Activated gamma-delta T cell (primary cell): ENCODE measurements around the gene NIPA2.
"Not testable (repeated sequence)": the region's sequence is repeated elsewhere in the genome, so short reads cannot be mapped to it uniquely, and the experiment has no call there.

Experiments used
- DNase-seq: peaks from one replicate; lab custom pipeline; 2025; lab: John Stamatoyannopoulos, UW
- total RNA-seq, 2 donors: gene quantifications; one replicate each; lab custom pipeline; 2026; lab: John Stamatoyannopoulos, UW

NIPA2 gene
- 68.1 to 75.3 reads per million in 2 donors for total RNA-seq

DNA sequence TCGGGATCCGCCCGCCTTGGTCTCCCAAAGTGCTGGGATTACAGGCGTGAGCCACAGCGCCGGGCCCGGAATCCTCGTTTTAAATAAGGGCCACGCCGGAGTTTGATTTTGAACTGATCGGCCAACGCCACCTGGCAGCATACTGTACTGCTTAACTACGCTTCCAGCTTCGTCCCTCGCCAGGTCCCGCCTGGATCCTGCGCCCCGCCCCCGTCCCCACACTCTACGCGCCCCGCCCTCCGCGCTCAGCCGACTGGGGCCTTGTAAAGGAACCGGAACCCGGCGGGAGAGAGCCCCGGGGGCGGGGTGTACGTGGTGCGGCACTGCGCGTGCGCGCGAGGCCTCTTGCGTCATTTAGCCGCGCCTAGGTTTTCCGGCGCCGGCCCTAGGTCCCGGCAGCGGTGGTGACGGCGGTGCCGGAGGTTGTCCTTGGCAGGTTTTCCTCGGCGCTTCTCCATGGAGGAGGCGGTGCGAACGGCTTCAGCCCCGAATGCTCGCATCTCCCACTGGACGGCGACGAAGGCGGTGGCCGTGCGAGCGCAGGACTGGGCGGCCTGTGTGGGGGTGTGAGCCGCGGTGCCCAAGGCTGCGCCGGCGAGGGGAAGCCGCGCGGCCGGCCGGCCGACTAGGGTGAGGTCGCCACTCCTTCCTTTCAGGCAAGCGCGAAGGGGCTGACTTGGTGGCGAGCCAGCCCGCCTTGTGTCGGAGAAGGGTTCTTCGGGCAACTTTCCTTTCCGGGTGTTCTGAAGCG is at the start of gene NIPA2:
TSS of gene NIPA2 (plus strand) at position 375 of the 751 bp plus-strand sequence. CDS start 13,066 bp downstream, outside the sequence.
- peak; percentile 97 for DNase-seq

DNA sequence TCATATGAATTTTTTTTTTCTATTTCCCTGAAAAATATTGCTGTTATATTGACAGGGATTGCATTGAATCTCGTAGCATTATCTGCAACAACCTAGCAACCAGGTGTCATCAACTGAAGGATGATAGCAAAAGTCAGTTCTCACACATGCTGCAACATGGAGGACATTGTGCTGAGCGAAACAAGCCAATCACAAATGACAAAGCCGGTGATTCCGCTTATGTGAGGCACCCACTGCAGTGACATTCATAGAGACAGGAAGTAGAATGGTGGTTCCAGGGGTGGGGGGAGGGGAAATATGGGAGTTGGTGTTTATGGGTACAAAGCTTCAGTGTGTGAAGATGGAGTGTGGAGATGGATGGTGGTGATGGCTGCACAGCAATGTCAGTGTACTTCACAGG is 44.4 kb upstream of the NIPA2 start:
- DNase-seq: no peak

DNA sequence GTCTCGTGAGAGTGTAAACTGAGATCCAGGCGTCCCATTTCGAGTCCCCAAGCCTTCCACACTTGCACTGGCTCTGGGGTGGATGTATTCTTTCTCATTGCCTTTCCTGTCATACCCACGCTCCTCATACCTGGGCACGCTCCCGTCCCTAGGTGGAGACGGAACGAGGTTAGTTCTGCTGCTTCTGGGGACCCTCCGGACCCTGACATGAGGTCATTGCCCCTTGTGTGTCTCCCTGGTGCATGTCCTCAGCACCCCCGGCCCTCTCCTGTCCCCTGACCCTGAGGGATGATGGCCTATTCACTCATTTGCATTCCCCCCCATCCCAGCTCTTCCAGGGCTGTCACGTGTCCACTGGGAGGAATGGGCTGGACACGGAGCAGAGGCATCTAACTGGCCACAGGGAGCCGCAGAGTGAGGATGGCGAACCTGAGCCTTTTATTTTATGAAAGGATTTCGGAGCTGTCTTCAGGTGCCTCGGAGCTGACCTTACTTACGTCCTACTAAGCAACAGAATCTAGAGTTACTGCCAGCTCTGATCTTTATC is 43.8 kb upstream of the NIPA2 start:
- no peak for DNase-seq

DNA sequence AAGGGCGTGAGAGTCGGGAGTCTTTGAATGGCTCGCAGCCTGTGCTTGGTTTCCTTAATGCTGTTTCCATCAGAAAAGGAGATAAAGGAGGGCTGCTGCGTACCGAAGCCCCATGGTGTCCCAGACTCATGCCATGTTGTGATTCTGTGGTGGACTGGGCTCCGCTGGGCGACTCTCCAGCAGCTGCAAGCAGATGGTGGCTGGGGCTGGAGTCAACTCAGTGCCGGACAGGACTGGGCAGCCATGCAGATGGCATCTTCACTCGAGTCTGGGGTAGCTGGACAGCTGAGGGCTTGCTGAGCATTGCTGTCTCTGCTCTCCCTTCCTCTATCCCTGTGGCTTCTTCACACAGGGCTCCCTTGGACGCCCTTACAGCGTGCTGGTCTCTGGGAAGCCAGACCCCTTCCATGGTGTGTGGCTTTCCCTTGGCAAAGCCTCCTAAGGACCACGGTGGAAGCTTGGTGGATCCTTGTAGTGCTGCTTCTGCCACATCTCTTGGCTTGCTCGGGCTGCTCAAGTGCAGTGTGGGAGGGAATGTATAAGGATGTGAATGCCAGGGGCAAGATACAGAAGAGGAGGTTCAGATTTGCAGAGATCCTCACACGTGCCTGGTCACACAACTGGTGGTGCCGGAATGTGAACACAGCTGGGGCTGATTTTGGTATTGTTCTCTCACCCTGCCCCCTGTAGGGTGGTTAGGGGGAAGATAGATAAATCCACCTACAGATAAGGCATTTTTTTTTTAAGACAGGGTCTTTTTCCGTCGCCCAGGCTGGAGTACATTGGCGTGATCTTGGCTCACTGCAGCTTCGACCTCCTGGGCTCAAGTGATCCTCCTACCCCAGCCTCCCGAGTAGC is 43.0 kb upstream of the NIPA2 start:
- DNase-seq: no peak

DNA sequence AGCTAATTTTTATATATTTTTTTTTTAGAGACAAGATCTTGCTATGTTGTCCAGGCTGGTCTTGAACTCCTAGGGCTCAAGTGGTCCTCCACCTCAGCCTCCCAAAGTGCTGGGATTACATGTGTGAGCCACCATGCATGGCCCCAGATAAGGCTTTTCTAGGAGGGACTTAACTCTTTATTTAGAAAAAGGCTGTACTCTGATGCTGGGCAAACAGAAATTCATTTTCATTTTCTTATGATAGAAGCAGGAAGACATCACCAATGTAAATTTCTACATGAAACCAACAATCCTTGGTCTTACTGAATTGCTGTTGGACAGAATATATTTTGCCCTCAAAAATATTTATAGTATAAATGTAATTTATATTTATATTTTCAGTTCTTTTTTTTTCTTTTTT is 42.4 kb upstream of the NIPA2 start:
- DNase-seq: no peak

DNA sequence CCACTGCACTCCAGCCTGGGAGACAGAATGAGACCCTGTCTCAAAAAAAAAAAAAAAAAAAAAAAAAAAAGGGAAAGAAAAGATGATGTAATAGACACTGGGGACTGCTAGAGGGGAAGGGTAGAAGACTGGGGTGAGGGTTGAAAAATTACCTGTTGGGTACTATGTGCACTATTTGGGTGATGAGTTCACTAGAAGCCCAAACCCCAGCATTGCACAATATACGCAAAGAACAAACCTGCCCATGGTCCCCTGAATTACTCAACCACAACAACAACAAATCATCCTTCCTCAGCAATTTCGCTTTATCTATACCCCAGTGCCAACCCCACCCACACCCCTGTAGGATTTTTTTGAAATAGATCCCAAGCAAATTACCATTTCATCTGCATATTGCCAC is 38.6 kb upstream of the NIPA2 start:
- no peak for DNase-seq

DNA sequence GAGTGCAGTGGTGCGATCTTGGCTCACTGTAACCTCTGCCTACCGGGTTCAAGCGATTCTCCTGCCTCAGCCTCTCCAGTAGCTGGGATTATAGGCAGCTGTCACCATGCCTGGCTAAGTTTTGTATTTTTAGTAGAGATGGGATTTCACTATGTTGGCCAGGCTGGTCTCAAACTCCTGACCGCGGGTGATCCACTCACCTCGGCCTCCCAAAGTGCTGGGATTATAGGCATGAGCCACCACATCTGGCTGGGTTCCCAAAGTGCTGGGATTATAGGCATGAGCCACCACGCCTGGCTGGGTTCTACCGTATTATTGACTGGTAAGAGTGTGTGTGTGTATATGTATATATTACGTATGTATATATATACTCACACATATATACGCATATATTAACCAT is 35.5 kb upstream of the NIPA2 start:
- DNase-seq: not testable (repeated sequence)

DNA sequence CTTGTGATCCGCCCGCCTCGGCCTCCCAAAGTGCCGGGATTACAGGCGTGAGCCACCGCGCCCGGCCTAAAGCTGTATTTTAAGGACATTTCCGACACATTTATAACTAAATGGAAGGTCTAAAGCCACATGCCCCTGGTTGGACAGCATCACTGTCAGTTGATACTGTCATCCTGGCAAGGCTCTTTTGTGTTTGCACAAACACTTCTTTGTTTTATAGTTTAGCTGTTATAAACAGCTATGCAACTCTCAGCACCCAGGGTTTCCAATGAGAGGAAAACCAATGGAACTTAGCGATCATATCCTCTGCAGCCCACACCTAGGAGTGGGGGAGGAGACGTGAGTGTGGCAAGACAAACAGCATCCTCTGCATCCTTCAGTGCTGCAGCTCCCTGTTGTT is 32.3 kb upstream of the NIPA2 start:
- DNase-seq: no peak

DNA sequence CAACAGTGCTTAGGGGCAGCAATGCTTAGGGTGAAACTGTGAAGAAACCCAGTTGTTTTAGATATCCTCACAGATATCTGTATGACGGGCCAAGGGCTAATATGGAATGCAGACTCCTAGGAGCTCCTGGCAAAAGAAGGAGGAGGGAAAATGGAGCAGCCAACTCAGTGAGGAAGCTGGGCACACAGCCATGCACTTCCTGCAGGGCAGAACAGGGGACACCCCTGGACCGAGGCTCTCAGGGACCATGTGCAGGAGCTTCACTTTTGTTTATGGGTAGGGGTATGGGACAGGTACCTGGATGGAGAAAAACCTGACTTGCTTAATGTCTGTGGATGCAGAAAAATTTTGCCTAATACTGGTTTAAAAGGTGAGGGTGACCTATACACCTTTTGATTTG is 31.8 kb upstream of the NIPA2 start:
- DNase-seq: no peak

DNA sequence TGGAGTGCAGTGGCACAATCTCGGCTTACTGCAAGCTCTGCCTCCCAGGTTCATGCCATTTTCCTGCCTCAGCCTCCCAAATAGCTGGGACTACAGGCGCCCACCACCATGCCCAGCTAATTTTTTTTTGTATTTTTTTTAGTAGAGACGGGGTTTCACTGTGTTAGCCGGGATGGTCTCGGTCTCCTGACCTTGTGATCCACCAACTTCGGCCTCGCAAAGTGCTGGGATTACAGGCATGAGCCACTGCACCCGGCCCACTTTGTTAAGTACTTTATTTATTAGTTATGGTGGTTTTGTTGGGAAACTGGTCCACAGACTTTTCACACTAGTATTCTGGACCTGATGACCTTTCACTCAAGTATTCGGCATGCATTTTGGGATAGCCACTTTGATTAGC is 30.6 kb upstream of the NIPA2 start:
- not testable (repeated sequence) for DNase-seq

DNA sequence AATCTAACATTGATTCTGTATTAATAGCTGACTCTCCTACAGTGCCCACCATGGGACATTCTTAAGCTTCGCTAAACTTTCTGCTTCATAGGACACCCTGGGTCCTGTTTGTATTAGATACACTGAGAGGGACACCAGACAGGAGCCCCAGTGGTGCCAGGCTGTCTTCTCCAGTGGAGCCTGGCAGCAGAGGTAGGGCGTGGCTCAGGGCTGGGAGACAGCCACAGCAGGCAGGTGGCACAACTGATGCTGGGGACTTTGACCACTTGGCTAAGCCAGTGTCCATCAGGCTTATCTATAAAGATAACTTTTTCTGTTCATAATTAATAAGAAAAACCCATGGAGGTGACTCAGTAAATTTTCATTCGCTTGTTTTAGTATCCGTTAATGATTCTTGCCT is 30.2 kb upstream of the NIPA2 start:
- no peak for DNase-seq

DNA sequence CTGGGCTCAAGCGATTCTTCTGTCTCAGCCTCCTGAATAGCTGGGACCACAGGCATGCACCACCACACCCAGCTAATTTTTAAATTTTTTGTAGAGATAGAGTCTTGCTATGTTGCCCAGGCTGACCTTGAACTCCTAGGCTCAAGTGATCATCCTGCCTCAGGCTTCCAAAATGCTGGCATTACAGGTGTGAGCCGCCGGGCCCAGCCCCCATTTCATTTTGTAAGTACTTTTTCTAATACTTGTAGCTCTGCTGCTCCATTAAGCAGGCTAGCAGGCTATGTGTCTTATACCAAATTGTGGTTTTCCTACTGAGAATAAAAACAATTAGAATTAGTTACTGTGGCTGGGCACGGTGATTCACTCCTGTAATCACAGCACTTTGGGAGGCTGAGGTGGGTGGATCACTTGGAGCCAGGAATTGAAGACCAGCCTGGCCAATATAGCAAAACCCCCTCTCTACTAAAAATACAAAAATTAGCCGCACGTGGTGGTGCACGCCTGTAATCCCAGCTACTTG is 29.6 kb upstream of the NIPA2 start:
- no peak for DNase-seq

DNA sequence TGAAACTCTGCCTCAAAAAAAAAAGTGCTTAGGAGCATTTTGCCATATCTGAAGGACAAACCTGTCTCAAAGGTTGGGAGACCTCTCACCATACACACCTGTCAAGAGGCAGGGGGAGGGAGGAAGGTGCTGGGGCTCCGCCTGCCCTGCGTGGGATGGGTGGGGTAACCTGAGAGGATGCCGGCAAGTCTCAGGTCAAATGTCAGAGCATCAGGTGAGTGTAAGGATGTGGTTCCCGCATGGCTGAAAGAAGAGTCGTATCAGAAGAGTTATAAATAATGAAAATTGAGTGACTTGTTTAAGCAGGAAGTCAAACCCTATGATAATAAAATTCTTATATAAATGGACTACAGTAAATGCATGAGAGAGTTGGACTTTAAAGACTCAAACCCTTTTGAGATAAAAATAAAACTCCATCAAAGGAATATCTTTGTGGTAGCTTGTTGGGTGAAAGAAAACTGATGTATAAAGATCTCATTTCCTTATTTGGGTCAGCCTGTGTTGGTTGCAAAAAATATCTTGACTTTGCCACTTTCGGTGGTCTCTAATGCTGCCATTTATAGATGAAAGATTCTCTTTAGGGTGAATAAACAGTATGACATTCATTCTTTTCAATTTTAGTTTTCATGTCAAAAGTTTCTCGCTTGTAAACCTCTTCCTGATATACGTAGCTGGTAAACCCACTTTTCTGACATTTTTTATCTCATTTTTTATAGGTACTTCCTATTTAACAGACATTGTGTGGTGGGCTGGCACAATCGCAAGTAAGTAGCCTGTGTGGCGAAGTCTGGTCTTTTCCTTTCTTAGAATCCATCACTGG is 28.2 kb upstream of the NIPA2 start:
- no peak for DNase-seq

DNA sequence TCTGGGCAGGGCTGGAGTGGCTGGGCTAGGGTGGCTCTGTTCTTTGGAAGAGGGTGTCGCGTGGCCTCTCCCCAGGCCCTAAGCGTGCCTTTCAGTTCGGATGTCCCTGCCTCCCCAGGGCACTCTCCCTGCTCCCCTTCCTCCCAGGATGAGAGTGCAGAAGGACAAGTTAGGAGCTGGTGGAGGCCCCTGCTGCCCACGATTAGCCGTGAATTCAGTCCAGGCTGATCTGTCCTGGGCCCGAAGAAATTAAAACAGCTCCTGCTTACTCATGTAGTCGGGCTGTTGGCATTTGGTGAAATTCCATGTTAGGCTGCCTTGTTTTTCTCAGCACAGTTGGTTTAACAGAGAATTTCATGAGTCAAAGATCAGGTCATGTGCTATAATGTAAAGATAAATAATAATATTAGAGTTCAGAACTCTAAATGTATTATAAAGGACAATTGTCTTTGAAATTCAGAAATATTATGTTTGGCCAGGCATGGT is 27.6 kb upstream of the NIPA2 start:
- DNase-seq: no peak

DNA sequence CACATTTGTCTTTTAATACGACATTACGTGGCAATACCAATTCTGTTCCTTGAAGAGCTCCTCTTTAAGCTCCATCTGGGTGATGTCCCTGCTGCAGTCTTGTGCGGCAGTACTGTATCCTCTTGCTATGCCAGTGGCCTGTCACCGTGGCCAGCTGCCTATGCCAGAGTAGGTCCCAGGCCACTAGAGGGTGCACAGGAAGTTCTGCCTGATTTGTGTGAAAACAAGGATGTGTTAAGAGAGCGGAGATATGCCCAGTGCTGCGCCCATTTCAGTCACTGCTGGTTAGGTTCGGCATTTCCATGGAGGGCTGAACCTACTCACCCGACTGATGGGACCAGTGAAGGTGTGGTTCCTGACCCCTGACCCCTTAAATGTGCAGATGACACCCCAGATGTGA is 26.8 kb upstream of the NIPA2 start:
- no peak for DNase-seq

DNA sequence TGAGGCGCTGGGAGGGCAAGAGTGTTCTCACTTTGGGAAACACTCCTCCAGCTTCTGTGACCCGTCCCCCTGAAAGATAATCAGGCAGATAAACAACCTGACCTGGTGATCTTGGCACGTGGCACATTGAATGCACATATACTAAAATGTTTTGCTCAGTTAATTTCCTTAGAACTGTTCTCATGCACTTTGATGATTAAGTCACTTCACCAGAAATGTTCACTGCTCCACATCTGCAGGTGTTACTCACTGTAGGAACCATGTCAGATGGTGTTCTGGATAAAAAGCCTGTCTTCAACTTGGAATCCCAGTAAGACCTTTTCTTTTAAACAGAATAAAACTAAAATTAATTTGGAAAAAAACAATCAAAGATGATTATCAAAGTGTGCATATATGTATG is 24.6 kb upstream of the NIPA2 start:
- no peak for DNase-seq

DNA sequence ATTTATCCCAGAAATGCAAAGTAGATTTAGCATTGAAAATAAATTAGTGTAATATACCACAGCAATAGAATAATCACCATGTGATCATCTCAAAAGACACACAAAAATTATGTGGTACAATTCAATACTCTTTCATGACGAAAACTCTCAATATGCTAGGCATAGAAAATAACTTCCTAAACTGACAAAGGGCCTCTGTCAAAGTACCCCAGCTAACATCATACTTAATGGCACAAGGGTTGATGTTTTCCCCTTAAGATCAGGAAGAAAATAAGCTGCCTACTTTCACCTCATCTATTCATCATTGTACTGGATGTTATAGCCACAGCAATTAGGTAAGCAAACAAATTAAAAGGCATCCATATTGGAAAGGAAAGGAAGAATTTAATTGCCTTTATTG is 22.7 kb upstream of the NIPA2 start:
- no peak for DNase-seq

DNA sequence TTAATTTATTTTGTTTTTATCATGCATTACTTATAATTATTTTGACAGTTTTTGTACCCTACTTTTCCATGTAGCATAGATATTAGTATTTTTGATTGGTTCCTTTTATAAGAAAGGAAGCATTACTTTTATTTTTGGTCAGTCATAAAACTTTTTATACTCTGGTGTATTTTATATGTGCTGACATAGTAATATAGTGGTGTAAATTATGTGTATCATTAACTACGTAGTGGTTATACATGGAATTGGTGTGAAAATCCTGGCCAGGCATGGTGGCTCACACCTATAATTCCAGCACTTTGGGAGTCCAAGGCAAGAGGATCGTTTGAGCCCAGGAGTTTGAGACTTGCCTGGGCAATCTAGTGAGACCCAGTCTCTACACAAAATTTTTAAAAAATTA is 18.8 kb upstream of the NIPA2 start:
- no peak for DNase-seq

DNA sequence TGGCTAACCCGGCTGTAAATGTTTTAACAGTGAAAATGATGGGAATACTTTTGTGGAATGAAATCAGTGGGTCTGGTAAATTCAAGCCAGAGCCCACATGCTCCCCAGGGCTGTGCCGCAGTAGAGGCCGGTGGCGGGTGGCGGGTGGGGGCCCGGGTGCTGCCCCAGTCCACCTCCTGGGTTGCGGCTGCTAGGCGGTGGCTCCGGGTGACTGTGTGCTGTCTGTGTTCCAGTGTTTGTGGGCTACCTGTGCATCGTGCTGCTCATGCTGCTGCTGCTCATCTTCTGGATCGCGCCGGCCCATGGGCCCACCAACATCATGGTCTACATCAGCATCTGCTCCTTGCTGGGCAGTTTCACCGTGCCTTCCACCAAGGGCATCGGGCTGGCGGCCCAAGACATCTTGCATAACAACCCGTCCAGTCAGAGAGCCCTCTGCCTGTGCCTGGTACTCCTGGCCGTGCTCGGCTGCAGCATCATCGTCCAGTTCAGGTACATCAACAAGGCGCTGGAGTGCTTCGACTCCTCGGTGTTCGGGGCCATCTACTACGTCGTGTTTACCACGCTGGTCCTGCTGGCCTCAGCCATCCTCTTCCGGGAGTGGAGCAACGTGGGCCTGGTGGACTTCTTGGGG is 14.9 kb upstream of the NIPA2 start:
- no peak for DNase-seq

DNA sequence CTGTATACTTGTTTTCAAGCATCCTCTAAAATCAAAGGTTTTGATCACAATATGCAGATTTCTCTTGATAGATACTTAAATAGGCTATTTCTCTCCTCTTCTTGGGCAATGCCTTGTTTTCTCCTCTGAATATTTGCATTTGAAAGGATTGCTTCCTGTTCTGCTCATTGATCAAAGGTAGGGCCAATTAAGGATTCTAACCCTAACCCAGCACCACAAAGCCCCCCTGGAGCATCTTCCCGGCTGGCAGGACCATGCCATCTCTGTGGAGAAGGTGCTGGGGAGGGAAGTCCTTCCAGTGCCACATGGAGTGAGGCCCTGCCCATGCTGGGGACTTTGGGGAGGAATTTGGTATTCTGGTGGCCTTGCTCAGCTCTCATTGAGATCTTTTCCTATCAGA is 11.3 kb upstream of the NIPA2 start:
- no peak for DNase-seq

DNA sequence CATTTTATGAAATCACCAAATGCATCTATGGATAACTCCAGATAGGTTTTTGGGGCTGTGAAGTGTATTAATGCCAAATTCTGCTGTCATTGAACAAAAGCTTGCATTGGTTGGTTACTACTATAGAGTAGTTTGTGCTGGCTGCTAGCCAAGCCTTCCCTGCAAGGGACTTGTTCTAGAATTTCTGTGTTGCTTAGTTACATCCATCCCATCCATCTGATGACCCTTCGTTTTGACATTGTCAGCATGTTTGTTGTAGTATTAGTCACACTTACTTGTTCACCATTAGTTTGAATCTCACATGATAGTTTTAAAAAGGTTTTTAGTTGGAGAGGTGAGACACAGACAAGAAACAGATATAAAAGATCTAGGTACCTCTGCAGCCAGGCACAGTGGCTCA is 7.0 kb upstream of the NIPA2 start:
- no peak for DNase-seq
